Measurements from ENCODE around the gene PTPRN2.
"Not testable (repeated sequence)": the region's sequence is repeated elsewhere in the genome, so short reads cannot be mapped to it uniquely, and the experiment has no call there.

Gene PTPRN2

GRCh38 chr7:158508802-158509385, 78.7 kb downstream of the PTPRN2 start:
- no peak for FAIRE-seq

GRCh38 chr7:158508321-158508720, 79.3 kb downstream of the PTPRN2 start:
- FAIRE-seq: not testable (repeated sequence)

GRCh38 chr7:158507917-158508316, 79.7 kb downstream of the PTPRN2 start:
- FAIRE-seq: no peak

GRCh38 chr7:158507175-158507574, 80.4 kb downstream of the PTPRN2 start:
- FAIRE-seq: not testable (repeated sequence)

GRCh38 chr7:158506626-158507025, 81.0 kb downstream of the PTPRN2 start:
- no peak for FAIRE-seq

GRCh38 chr7:158505683-158506082, 81.9 kb downstream of the PTPRN2 start:
- no peak for FAIRE-seq

GRCh38 chr7:158502068-158502750, 85.4 kb downstream of the PTPRN2 start:
- FAIRE-seq: no peak

GRCh38 chr7:158501393-158502067, 86.1 kb downstream of the PTPRN2 start:
- no peak for FAIRE-seq

- no peak for FAIRE-seq
Observed at GRCh38 chr7:158500651-158501052, 87.0 kb downstream of the PTPRN2 start.

GRCh38 chr7:158499082-158499455, 88.6 kb downstream of the PTPRN2 start:
- no peak for FAIRE-seq

GRCh38 chr7:158498443-158499081, 89.1 kb downstream of the PTPRN2 start:
- no peak for FAIRE-seq

- FAIRE-seq: no peak
Observed at GRCh38 chr7:158497627-158498026, 90.0 kb downstream of the PTPRN2 start.

GRCh38 chr7:158495786-158496185, 91.8 kb downstream of the PTPRN2 start:
- no peak for FAIRE-seq

GRCh38 chr7:158495216-158495615, 92.4 kb downstream of the PTPRN2 start:
- no peak for FAIRE-seq

- FAIRE-seq: no peak
Observed at GRCh38 chr7:158494643-158495042, 93.0 kb downstream of the PTPRN2 start.

GRCh38 chr7:158494162-158494586, 93.4 kb downstream of the PTPRN2 start:
- FAIRE-seq: no peak

GRCh38 chr7:158492367-158492764, 95.3 kb downstream of the PTPRN2 start:
- no peak for FAIRE-seq

GRCh38 chr7:158491094-158491493, 96.5 kb downstream of the PTPRN2 start:
- no peak for FAIRE-seq

GRCh38 chr7:158490171-158490782, 97.3 kb downstream of the PTPRN2 start:
- no peak for FAIRE-seq

- FAIRE-seq: no peak
Observed at GRCh38 chr7:158489462-158490155, 98.0 kb downstream of the PTPRN2 start.

- FAIRE-seq: no peak
Observed at GRCh38 chr7:158488181-158488971, 99.2 kb downstream of the PTPRN2 start.

GRCh38 chr7:158487631-158488151, 99.9 kb downstream of the PTPRN2 start:
- no peak for FAIRE-seq

Data from islet of Langerhans (tissue), 1 donor.